Stomach (tissue), 9 donors: ENCODE results near the gene BIN1. TPM values are rescaled to one million over a fixed set of nuclear protein-coding genes. Genes with fewer than 3 reads are reported as not detected.

ENCODE experiments used
- DNase-seq, 2 donors: peaks; one replicate each; pipeline versions ENCODE4 v3.0.0 to v3.0.0-alpha.2; 2013 to 2019
- H3K27ac ChIP-seq, 5 donors: fragments of 200-600 bp in 4 of 5; sonication (generic) in 4 of 5; one replicate each; pipeline ENCODE4 v1.5.1; 2013 to 2019; ENCODE audit warnings: mild to moderate bottlenecking in 1 of 5, moderate library complexity in 1 of 5
- H3K27me3 ChIP-seq, 3 donors: fragments of 200-600 bp; sonication (generic); one replicate each; pipeline ENCODE4 v1.5.1; 2017 to 2019; ENCODE audit warnings: mixed run types in 1 of 3
- H3K36me3 ChIP-seq, 4 donors: fragments of 200-600 bp; sonication (generic); 1 replicate in 3 of 4; 2 replicates in 1 of 4; pipeline ENCODE4 v1.5.1; 2016 to 2019
- H3K4me1 ChIP-seq, 4 donors: fragments of 200-600 bp; sonication (generic); one replicate each; pipeline ENCODE4 v1.5.1; 2016 to 2019
- H3K4me3 ChIP-seq, 4 donors: fragments of 200-600 bp; sonication (generic) in 3 of 4; one replicate each; pipeline ENCODE4 v1.5.1; 2016 to 2019; ENCODE audit warnings: mild to moderate bottlenecking in 1 of 4
- H3K9me3 ChIP-seq, 4 donors: fragments of 200-600 bp; sonication (generic); one replicate each; pipeline ENCODE4 v1.5.1; 2016 to 2019
- EP300 ChIP-seq: sonication (generic); formaldehyde crosslinking; IDR thresholded peaks from one replicate; pipeline ENCODE4 v1.6.1; 2017; ENCODE audit warnings: antibody characterized with exemption
- POLR2A ChIP-seq, 4 donors: fragments of 450-650 bp; IDR thresholded peaks; one replicate each; pipeline ENCODE4 v1.6.1; 2016; ENCODE audit warnings: antibody characterized with exemption in 4 of 4, control low read depth in 2 of 4, mild to moderate bottlenecking in 1 of 4, moderate library complexity in 1 of 4
- POLR2AphosphoS5 ChIP-seq, 3 donors: sonication (generic); formaldehyde crosslinking; IDR thresholded peaks; one replicate each; pipeline ENCODE4 v1.6.1; 2016; ENCODE audit warnings: antibody characterized with exemption in 3 of 3
- WGBS, 5 donors: extraction: QIAGEN DNeasy Blood & Tissue Kit in 3 of 5; methylation state at CpG; one replicate each; pipeline versions ENCODE4 v1.1.5 to v1.1.7; 2013 to 2018; 5-methylcytosine and 5-hydroxymethylcytosine counted together
- intact Hi-C: fragments of 100-400 bp; cut with DNase I; formaldehyde crosslinking; loops from one replicate; pipeline ENCODE4 v1.15.1; 2023; ENCODE audit warnings: low total_unique reads
- polyA plus RNA-seq, 3 donors: library from polyadenylated mRNA; stranded (reverse); fragments of 200-250 nt; gene quantifications; one replicate each; pipeline ENCODE4 v1.2.3, GENCODE V29; 2013
- total RNA-seq, 5 donors: library from RNA; depleted of rRNA; stranded (reverse); fragments of >200 nt; gene quantifications; one replicate each; pipeline versions ENCODE4 v1.1.0 to v1.2.3, GENCODE V29; 2014 to 2016
- TF ChIP-seq, protein P1 (sequence below), 7 experiments: fragments of 450-650 bp in 4 of 7; fragments of 200-600 bp in 3 of 7; sonication (generic) in 3 of 7; IDR thresholded peaks; one replicate each; pipeline ENCODE4 v1.5.1; 2016 to 2019; ENCODE audit warnings: antibody characterized with exemption in 7 of 7, control low read depth in 2 of 7, mild to moderate bottlenecking in 1 of 7
- donor health status: healthy with polysubstance abuse.
- donor health status: Bipolar disorder and iron deficiency.
- donor health status: healthy.

BIN1 gene
- total and polyA plus RNA-seq, 8 donors = 39.1 to 175 (median 47.8) TPM

DNA sequence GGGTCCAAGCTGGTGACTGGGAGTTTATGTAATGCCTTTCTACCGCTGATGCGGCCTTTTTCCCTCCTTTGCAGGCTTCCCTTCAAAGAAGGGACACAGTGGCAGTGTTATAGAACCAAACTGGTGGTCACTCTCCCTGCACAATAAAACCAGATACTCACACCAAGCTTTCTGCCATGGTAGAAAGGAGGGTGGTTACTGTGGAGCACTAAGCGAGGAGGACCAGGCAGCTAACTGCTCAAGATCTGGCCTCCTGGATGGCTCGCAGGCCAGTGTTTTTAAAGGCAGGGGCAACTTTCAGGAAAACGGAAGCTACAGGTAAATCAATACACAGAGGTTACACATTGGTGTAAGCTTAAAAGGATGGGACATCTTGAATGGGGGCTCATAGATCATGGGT lies 89.4 kb downstream of the BIN1 start:
- intact Hi-C loops = no loop called here
- H3K36me3 ChIP-seq = no peaks in the 10 kb centered on the region
- no peaks in the 10 kb centered on the region for H3K9me3 ChIP-seq
- peaks cover 0 to 4% (median 0%) of the 10 kb centered on the region in 4 donors for H3K4me1 ChIP-seq
- H3K4me3 ChIP-seq = no peak overlapping the region
- peaks cover 0 to 25% (median 0%) of the 10 kb centered on the region in 3 donors for H3K27me3 ChIP-seq
- WGBS, 5 donors = 90 to 94% (median 92%) methylated on average over 5 of the region's 5 CpGs
- TF ChIP-seq POLR2A (IDR thresholded peaks at IDR 0.05) (no peak), POLR2AphosphoS5 (IDR thresholded peaks at IDR 0.05) (no peak), EP300 (no peak)
- TF ChIP-seq, protein P1, sequence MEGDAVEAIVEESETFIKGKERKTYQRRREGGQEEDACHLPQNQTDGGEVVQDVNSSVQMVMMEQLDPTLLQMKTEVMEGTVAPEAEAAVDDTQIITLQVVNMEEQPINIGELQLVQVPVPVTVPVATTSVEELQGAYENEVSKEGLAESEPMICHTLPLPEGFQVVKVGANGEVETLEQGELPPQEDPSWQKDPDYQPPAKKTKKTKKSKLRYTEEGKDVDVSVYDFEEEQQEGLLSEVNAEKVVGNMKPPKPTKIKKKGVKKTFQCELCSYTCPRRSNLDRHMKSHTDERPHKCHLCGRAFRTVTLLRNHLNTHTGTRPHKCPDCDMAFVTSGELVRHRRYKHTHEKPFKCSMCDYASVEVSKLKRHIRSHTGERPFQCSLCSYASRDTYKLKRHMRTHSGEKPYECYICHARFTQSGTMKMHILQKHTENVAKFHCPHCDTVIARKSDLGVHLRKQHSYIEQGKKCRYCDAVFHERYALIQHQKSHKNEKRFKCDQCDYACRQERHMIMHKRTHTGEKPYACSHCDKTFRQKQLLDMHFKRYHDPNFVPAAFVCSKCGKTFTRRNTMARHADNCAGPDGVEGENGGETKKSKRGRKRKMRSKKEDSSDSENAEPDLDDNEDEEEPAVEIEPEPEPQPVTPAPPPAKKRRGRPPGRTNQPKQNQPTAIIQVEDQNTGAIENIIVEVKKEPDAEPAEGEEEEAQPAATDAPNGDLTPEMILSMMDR (IDR thresholded peaks at IDR 0.05) = no peak
- no peak overlapping the region for H3K27ac ChIP-seq
- DNase-seq = no peak

DNA sequence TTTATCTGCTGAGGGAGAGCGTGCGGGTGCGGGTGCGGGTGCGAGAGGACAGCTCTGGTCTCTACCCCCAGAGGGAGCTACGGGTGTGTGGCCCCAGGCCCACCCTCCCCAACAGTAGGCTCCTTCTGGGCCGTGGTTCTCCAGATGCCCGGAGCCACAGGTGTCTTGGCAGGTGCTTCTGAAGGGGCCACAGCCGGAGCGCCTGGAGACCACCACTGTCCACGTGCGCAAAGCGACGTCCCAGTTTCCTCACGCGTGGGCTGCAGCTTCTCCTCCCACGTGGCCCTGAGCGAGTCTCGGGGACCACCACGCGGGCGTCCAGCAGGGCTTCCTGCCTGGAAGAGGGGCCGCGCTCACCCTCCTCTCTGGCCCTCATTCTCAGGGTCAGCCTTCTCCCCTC lies 90.6 kb downstream of the BIN1 start:
- no peaks in the 10 kb centered on the region for H3K9me3 ChIP-seq
- H3K27me3 ChIP-seq = peaks cover 0 to 30% (median 0%) of the 10 kb centered on the region in 3 donors
- H3K4me3 ChIP-seq = no peak overlapping the region
- TF ChIP-seq EP300 (no peak), POLR2AphosphoS5 (IDR thresholded peaks at IDR 0.05) (no peak), POLR2A (IDR thresholded peaks at IDR 0.05) (no peak)
- TF ChIP-seq, protein P1 (IDR thresholded peaks at IDR 0.05) = no peak
- intact Hi-C loops = no loop called here
- 90 to 97% (median 96%) methylated on average over 14 to 24 of the region's 24 CpGs for WGBS, 5 donors
- H3K4me1 ChIP-seq = peaks cover 0 to 14% (median 0%) of the 10 kb centered on the region in 4 donors
- H3K27ac ChIP-seq = no peak overlapping the region
- no peak for DNase-seq
- no peaks in the 10 kb centered on the region for H3K36me3 ChIP-seq

DNA sequence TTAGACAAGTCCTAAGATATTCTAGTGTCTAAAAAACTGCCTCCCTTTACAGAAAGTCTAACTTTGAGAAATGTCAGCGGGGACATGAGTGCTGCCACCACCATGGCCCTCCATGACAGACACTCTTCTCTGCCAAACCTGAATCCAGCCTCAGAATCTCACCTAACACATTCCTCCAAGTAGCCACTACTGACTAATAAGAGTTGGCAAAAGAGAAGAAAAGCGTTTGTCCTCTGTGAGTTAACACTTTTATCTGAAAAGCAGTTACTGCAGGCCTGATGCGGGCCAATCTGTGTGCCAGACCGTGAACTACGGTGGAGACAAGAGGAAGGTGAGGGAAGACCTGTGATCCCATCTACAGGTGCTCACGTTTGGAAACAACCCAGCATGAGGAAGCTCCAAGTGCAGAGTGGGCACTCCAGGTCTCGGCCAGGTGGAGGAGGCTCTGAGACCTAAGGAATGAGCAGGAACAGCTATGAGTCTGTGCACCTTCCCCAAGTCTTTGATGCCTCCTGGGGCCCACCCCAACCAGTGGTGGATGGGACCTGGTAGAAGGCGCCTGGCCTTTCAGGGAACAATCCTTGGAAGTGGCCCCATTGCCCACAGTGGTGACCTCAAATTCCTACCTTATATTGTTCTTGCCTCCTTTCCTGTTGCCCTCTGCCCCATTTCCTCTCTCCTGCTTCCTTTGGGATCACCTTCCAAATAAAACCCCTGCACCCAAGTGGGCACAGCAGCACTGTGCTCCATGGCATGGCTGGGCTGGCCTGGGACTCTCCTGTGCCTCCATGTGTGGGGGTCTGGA lies 91.6 kb downstream of the BIN1 start:
- Histone ChIP-seq H3K27me3 (peaks cover 0 to 30% (median 0%) of the 10 kb centered on the region in 3 donors), H3K36me3 (no peaks in the 10 kb centered on the region)
- DNase-seq = no peak

DNA sequence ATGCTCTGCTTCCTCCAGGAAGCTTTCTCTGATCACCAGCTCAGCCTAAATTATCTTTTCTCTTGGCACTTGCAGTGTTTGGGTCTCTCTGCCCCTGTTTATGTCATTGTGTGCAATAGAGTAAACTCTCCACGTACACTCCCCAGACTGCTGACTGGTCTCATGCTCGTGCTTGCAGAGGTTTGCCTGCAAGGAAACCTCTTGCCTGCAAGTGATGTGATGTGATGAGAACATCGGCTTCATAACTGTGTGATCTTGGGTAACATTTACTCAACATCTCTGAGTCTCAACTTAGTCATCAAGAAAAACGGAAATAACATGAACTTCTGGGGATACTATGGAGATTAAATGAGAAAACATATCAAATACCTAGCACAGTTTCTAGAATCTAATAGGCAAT lies 92.3 kb downstream of the BIN1 start:
- H3K36me3 ChIP-seq = no peaks in the 10 kb centered on the region
- peaks cover 0 to 30% (median 0%) of the 10 kb centered on the region in 3 donors for H3K27me3 ChIP-seq
- TF ChIP-seq POLR2A (IDR thresholded peaks at IDR 0.05) (no peak), POLR2AphosphoS5 (IDR thresholded peaks at IDR 0.05) (peak in 1 of 3 donors; percentile 28)
- H3K9me3 ChIP-seq = no peaks in the 10 kb centered on the region
- H3K27ac ChIP-seq = no peak overlapping the region
- peaks cover 0 to 14% (median 0%) of the 10 kb centered on the region in 4 donors for H3K4me1 ChIP-seq
- 49 to 68% (median 60%) methylated on average over 4 of the region's 4 CpGs for WGBS, 5 donors
- no peak overlapping the region for H3K4me3 ChIP-seq
- intact Hi-C loops = no loop called here
- DNase-seq = no peak

More for the DNA sequence above, 91.6 kb downstream of the BIN1 start:
- H3K4me3 ChIP-seq = no peak overlapping the region
- H3K9me3 ChIP-seq = no peaks in the 10 kb centered on the region
- 51 to 90% (median 82%) methylated on average over 7 to 8 of the region's 8 CpGs for WGBS, 5 donors
- intact Hi-C loops = no loop called here
- H3K4me1 ChIP-seq = peaks cover 0 to 14% (median 0%) of the 10 kb centered on the region in 4 donors
- TF ChIP-seq, protein P1 (IDR thresholded peaks at IDR 0.05) = no peak
- TF ChIP-seq POLR2A (IDR thresholded peaks at IDR 0.05) (no peak), EP300 (no peak), POLR2AphosphoS5 (IDR thresholded peaks at IDR 0.05) (no peak)
- no peak overlapping the region for H3K27ac ChIP-seq

DNA sequence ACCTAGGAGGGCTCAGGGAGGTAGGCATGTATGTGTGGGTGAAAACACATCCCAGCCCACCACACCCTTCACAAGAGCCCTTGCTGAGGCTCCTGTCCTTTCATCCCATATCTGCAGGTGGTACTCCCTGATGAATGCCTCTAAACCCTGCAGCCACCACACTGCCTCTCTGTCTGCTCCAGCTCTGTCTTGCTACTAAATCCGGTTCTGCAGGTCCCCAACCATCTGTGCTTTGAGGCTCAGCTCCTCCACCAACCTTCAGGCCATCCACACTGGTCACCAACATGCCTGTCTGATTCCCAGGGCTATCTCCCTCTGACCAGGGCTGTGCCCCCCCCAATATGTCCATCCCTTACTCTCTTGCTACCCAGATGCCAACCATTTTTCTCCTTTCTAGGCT lies 92.7 kb downstream of the BIN1 start:
- intact Hi-C loops = no loop called here
- no peak overlapping the region for H3K27ac ChIP-seq
- no peaks in the 10 kb centered on the region for H3K9me3 ChIP-seq
- H3K4me1 ChIP-seq = peaks cover 0 to 14% (median 0%) of the 10 kb centered on the region in 4 donors
- H3K36me3 ChIP-seq = no peaks in the 10 kb centered on the region
- WGBS, 5 donors = 37 to 65% (median 54%) methylated on average over 1 of the region's 1 CpG
- peaks cover 0 to 30% (median 0%) of the 10 kb centered on the region in 3 donors for H3K27me3 ChIP-seq
- no peak overlapping the region for H3K4me3 ChIP-seq
- TF ChIP-seq POLR2AphosphoS5 (IDR thresholded peaks at IDR 0.05) (no peak), POLR2A (IDR thresholded peaks at IDR 0.05) (no peak), EP300 (no peak)
- TF ChIP-seq, protein P1 (IDR thresholded peaks at IDR 0.05) = no peak
- DNase-seq = peak in 1 of 2 donors; percentile 16
